UCSD-AML1 (cell line): ENCODE results near the gene EFEMP1.

Experiments used
- DNase-seq: peaks from one replicate; lab custom pipeline; 2025; ENCODE audit not compliant: unreplicated experiment; lab: John Stamatoyannopoulos, UW

The EFEMP1 gene

DNA sequence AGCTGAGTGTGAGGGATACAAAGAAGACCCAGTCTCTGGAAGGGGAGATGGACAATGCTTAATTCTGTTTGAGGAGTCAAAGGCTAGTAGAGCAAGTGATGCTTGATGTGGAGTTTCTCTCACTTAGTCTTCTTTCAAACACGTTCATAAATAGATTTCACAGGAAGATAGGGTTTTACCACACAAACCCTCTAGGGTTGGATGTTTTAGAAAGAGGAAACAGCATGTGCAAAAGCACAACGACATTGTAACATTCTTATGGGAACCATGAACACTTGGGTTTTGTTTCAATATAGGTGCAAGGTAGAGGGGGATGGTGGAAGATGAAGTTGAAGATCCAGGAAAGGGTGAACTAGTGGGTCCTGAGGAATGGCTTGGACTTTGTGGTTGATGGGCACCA is 10.8 kb upstream of the EFEMP1 start:
- DNase-seq = no peak

- DNase-seq = no peak
Observed at GRCh38 chr2:55932843-55933242, 9.3 kb upstream of the EFEMP1 start.

DNA sequence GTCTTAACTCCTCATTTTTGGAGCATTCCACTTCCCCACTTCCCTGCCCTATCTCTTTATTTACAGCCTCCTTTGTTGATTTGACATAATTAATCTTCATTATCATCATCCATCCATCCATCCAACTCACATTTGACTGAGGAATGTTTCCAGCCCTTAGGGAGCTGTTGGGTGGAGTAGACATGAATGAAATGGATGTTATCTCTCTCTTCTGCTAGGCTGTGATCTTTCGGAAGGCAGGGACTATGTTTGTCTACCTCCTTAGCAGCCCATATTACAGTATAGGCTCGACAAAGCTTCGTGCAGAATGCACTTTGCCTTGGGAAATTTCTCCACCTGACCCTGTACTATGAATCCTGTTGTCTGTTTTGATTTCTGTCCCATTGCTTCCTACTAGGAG is 7.7 kb upstream of the EFEMP1 start:
- DNase-seq = no peak

- no peak for DNase-seq
Observed at GRCh38 chr2:55929476-55929875, 5.9 kb upstream of the EFEMP1 start.

DNA sequence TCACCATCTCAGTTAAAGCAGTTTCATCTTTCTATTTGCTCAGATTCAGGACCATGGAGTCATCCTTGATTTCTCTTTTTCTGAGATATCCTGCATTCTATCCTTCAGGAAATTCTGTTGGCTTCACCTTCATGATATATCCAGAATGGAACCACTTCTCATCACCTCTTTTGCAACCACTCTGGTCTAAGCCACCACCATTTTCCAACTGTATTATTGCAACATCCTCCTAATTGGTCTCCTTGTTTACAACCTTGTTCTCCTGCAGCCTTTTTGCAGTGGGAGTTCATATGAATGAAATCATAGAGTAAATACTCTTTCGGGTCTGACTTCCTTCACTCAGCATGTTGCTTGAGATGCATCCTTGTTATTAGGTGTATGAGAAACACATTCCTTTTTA is 3.4 kb upstream of the EFEMP1 start:
- no peak for DNase-seq

DNA sequence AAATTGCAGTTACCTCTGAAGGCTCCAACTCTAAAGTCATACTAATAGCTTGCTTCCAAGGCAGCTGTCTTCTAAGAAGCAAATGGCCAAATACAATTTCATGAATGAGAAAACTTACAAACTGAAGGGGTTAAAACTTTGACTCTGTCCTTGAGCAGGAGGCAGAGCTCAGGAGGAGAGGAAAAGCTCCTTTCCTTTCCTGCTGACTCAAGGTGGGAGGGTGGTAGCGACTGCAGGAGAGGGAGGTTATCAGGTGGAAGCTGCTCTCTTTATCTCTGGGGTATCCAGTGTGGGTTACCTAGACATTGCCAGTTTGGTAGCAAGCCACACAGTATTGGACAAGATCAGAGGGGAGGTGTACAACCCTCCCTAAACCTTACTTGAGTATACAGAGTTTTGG is 2.7 kb upstream of the EFEMP1 start:
- no peak for DNase-seq

DNA sequence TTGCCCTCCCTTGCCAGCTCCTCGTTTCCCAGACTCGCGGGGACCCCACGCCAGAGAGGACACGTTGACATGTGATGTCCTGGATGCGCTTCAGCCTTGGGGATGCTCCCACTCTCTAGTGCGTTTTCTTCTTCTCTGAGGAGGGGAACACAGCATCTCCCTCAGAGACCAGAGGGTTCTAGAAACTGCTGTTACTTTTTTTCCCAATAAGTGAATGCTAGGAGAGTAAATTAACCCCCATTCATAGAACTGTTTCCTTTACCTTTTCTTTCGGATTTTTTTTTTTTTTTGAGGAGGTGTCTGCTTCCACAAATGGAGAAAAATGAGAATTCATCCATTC is 370 bp upstream of the EFEMP1 start:
- DNase-seq = no peak

GRCh38 chr2:55922291-55922907 is 1.2 kb downstream of the EFEMP1 start:
- no peak for DNase-seq

- no peak for DNase-seq
Observed at GRCh38 chr2:55919574-55919973, 4.0 kb downstream of the EFEMP1 start.

- no peak for DNase-seq
Observed at GRCh38 chr2:55918856-55919255, 4.7 kb downstream of the EFEMP1 start.

DNA sequence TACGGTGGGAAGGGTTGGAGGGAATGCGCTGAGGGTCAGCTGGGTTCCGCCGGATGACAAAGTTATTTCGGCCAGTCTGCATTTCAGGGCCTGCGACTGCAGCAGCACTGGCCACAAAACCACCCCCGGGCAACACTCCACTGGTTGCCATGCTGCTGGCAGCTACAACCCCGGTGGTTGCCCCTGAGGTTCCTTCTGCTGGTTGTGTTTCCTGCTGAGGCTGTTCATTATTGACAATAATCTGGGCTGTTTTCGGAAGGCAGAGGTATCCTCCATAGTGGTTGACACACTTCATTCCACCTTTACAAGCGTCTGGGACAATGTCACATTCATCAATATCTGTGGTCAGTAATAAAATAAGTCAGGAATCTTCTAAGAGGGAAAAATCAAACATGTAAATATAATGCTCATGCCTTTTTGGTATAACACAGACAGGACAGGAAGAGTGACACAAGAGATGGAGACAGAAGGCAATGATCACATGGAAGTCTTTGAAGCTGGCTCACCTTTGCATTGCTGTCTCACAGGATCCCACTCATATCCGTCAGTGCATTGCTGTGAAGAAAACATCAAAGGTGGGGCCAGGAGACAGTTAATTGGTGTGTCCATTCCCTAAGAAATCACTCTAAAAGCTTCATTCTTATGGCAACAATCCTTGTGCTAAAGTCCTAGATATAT is 5.7 kb downstream of the EFEMP1 start:
- no peak for DNase-seq

DNA sequence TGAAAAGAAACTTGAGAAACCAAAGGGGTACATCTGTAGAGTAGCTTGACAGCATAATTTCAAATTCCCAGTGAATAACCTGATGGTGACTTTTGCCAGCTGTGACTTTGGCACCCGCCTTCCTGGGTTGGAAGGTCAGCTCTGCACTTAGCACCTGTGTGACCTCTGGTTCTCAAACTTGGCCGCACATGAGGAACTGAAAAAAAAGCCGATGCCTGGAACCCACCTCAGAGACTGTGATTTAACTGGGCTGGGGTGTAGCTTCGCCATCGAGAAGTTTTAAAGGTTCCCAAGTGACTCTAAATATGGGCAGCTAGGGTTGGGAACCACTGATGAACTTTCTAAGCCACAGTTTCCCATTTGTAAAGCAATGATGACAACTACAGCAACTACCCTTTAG is 6.5 kb downstream of the EFEMP1 start:
- DNase-seq = no peak

- DNase-seq = no peak
Observed at GRCh38 chr2:55916473-55917049, 7.0 kb downstream of the EFEMP1 start.

DNA sequence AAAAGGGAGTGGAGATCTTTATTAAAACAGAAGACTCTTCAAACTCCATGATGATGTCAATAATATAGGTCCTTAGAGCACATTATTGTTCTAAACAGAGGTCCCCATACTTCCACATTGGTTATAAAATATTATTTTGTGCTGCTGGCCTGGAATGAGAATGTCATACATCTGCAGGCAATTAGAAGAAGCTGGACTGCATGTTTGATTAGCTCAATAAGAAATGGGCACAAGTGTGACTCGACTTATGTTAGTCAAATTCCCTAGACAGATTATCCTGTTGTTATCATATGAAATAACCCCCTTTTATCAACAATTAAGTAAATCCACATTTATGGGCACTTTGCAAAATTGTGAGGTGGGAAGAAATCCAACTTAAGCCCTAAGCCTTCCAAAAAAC is 8.8 kb downstream of the EFEMP1 start:
- DNase-seq = no peak

DNA sequence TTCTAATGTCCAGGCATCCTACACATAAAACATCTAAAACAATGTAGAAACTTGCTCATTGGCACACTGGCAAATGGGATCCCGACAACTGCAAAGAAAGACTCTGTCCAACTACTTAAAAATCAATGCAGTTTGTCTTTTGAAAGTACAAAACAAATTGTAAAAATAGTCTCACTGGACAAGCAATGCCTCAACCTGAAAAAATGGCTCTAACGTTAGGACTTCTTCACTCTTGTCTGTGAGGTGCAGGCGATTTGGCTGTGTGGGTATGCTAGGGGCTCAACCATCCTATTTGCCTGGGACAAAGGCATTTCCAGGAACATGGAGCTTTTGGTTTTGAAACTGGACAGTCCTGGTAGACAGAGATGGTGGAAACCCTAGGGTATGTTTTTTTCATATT is 10.7 kb downstream of the EFEMP1 start:
- DNase-seq = no peak

DNA sequence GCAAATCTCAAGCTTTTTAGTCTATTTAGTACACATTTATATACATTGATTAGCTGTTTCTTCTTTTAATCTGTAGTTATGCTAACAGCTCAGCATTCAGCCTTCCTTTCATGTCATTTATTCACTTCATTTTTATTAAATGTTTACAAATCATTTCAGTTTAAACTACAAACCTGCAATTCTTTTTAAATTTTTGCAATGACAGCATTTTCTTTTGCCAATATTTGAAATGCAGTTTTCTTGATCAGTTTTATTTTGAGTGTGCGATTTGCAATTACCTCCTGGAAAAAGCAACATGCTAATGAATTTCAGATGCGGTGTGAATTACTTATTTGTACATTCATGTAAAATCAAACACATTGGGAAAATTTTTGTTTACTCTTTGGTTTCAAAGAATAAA is 13.5 kb downstream of the EFEMP1 start:
- DNase-seq = no peak

DNA sequence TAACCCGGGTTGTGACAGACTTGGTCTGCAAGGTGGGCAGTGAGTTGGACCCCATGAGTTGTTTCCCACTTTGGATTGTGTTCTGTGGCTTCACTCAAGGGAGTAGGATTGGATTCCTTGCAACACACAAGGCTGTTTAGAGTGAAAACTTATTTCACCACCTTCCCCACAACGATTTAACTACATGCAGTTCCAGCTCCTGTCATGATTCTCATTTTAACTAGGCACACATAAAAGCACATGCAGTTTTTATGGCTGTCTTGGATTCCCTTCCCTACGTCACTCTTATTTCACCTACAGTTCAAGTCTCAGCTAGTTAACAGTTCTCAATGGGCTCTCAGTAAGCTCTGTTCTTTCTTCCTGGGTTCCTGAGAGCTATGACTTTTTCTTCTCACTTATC is 15.9 kb downstream of the EFEMP1 start:
- DNase-seq = no peak

- DNase-seq = no peak
Observed at GRCh38 chr2:55906993-55907392, 16.6 kb downstream of the EFEMP1 start.

- DNase-seq = no peak
Observed at GRCh38 chr2:55903727-55904126, 19.9 kb downstream of the EFEMP1 start.

DNA sequence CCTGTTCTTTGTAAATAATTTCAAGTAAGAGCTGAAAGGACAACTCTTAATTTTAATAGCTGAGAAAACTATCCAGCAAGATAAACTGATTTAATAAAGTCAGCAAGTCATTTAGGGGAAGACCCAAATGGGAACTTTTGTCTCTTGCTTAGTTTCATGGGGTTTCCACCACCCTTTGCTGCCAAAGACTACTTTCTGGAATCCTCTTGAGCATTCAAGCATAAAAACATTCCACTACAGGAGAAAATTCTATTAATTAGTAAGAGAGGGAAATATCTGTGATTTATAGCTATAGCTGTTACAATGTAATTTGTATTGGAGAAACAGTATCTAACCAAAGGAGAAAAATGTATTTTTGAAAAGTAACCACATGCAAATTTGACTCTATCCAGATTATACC is 20.6 kb downstream of the EFEMP1 start:
- no peak for DNase-seq

GRCh38 chr2:55902429-55902828 is 21.2 kb downstream of the EFEMP1 start:
- no peak for DNase-seq

DNA sequence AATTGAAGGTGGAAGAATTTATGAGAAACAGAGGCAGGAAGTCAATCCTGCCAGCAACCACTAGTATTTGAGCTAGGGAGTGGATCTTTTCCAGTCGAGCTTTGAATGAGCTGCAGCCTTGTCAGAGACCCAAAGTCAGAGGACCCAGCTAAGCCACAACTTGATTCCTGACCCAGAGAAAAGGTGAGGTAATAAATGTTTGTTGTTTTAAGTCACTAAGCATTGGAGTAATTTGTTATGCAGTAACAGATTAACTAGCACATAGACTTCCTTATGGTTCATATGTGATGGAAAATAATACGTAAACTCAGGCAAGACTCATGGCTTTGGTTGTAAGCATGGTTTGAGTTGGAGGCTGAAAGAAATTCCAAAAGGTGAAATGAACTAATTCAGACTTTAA is 21.6 kb downstream of the EFEMP1 start:
- DNase-seq = no peak

DNA sequence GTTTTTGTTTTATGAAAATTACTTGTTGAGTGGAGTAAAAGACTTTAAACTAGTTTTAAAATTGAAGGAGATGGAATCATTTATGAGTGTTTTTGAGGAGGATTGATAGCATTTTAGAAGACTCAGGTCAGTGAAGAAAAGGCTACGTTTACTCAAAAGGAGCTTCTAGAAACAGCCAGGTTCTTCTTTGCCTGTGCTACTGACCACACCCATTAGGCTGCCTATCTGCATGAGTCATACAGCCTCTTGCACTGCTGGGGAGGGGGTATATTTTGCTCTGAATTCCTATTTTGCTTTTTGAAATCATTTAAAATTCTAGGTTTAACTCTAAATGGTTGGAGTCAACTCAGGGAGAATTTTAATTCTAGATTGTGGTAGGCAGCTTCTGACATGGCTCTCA is 22.3 kb downstream of the EFEMP1 start:
- DNase-seq = no peak
